Activated naive CD8-positive, alpha-beta T cell treated with anti-CD3 and anti-CD28 coated beads, Interleukin-2, amount 50 U/mL, for 24 hours (primary cell): ENCODE data around the gene TMEM179B.
"Not testable (repeated sequence)": the region's sequence is repeated elsewhere in the genome, so short reads cannot be mapped to it uniquely, and the experiment has no call there.

Source experiments
- ATAC-seq: fragments of 150-1000 bp; cut with Tn5 transposase; one replicate; pipeline ENCODE4 v1.10.0; 2021
- DNase-seq: peaks from one replicate; pipeline ENCODE4 v3.0.0; 2021
- H3K27ac Mint-ChIP-seq: one replicate; pipeline ENCODE4 v1.8.0; 2021; ENCODE audit warnings: mild to moderate bottlenecking, mixed read lengths
- H3K27me3 Mint-ChIP-seq: one replicate; pipeline ENCODE4 v1.8.0; 2021; ENCODE audit warnings: mixed read lengths
- H3K36me3 Mint-ChIP-seq: one replicate; pipeline ENCODE4 v1.8.0; 2021; ENCODE audit warnings: low read depth, mixed read lengths
- H3K4me1 Mint-ChIP-seq: one replicate; pipeline ENCODE4 v1.8.0; 2021; ENCODE audit warnings: mixed read lengths
- H3K4me3 Mint-ChIP-seq: one replicate; pipeline ENCODE4 v1.8.0; 2021; ENCODE audit warnings: mild to moderate bottlenecking, moderate library complexity, mixed read lengths
- H3K9me3 Mint-ChIP-seq: one replicate; pipeline ENCODE4 v1.8.0; 2021; ENCODE audit warnings: mixed read lengths

Gene TMEM179B

GRCh38 chr11:62804310-62805075 is 17.3 kb downstream of the TMEM179B start:
- peaks cover 42% of the 10 kb centered on the region for H3K36me3 Mint-ChIP-seq
- peak overlapping the region; percentile 93 for H3K4me3 Mint-ChIP-seq
- H3K27ac Mint-ChIP-seq: peak overlapping the region; percentile 94
- H3K4me1 Mint-ChIP-seq: peaks cover 44% of the 10 kb centered on the region
- no peaks in the 10 kb centered on the region for H3K9me3 Mint-ChIP-seq
- H3K27me3 Mint-ChIP-seq: no peaks in the 10 kb centered on the region
- peak; percentile 48 for ATAC-seq
- no peak for DNase-seq

DNA sequence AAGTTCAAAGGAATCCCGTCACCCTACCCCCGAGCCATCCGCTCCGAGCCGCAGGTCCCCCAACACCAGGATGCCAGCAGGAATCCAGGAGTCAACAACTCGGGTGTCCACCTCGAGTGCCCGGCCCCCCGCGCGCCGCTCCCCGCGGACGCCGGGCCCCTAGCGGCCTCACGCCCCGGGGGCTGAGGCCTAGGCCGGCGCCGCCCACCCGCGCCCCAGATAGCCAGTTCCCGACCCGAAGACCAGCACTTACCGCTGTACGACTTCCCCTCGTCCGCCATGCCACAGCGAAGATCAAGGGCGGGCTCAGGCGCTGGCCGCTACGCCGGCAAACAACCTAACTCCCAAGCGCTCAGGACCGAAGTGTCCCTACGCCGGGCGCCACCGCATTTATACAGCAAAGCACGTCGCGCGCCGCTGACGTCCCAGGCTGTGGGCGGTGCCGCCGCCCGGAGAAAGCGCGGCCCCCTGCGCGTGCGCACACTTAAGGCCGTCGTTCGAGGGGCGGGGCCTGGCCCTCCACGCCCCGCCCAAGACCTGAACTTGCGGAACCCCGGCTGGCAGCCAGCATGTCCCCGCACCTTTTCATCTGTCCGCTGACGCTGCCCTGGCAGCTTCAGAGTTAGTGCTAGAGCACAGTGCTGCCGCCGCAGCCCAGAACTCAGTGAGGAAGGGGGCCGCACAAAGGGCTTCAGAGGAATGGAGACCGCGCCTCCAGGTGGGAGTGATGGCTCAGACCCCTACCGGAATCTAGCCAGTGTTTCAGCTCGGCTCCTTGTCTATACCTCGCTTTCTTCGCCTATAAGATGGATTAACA is 18.1 kb downstream of the TMEM179B start, which contains the start of gene NXF1:
NXF1 (minus strand) TSS at position 365 of the 817 bp plus-strand sequence; CDS start at position 281, 84 bp downstream.
- H3K36me3 Mint-ChIP-seq: peaks cover 37% of the 10 kb centered on the region
- peak within 1 kb of the TSS; percentile 94 for H3K27ac Mint-ChIP-seq
- ATAC-seq: peak; percentile 72
- peaks cover 44% of the 10 kb centered on the region for H3K4me1 Mint-ChIP-seq
- H3K27me3 Mint-ChIP-seq: no peaks in the 10 kb centered on the region
- peak; percentile 98 for DNase-seq
- peak within 1 kb of the TSS; percentile 93 for H3K4me3 Mint-ChIP-seq
- no peaks in the 10 kb centered on the region for H3K9me3 Mint-ChIP-seq

DNA sequence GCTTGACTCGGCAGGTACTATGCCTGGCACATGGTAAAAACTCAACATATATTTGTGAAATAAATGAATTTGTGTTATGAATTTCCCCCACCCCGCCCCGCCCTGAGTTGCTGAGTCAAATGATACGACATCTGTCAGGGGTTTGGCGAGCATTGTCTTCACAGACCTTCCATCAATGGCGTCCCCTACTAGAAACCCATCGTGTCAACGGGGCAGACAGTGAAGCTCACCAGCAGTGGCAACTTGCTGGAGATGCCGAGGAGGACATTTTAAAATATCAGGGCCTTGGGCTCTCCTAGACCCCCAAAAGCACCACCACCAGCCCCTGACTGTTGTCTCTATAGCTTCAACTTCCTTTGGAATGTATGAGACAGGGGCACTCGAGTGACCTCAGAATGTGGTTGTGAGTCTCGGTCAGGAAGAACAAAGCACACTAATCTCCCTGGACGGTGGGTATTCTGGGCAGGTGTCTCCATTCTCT is 18.8 kb downstream of the TMEM179B start:
- H3K4me3 Mint-ChIP-seq: peak overlapping the region; percentile 93
- H3K36me3 Mint-ChIP-seq: peaks cover 34% of the 10 kb centered on the region
- peaks cover 44% of the 10 kb centered on the region for H3K4me1 Mint-ChIP-seq
- ATAC-seq: peak; percentile 50
- DNase-seq: peak; percentile 30
- H3K27ac Mint-ChIP-seq: peak overlapping the region; percentile 94
- no peaks in the 10 kb centered on the region for H3K9me3 Mint-ChIP-seq
- H3K27me3 Mint-ChIP-seq: no peaks in the 10 kb centered on the region

DNA sequence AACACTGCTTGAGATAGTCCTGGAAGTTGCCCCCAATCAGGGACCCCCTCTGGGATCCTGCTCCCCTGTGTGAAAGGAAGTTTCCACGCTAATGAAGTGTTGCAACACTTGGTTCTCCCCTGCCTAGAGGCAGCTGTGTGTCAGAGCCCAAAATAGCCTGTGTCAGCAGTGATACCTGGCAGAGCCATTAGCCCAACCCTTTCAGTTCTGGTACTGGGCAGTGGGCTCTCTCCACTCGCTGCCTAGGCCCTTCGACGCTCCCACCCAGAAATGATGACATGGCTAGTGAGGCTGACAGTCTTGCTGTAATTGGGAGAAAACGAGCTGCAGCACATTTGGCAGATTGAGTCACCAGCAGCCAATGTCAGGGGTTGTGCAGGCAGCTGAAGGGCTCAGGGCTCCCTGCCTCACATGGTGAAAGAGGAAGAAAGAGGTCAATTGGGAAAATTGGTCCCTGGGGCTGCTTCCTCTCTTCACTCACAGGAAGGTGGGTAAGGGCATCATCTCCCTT is 19.5 kb downstream of the TMEM179B start:
- no peak for DNase-seq
- no peaks in the 10 kb centered on the region for H3K9me3 Mint-ChIP-seq
- no peak for ATAC-seq
- peaks cover 27% of the 10 kb centered on the region for H3K36me3 Mint-ChIP-seq
- no peaks in the 10 kb centered on the region for H3K27me3 Mint-ChIP-seq
- H3K4me1 Mint-ChIP-seq: peaks cover 39% of the 10 kb centered on the region
- H3K27ac Mint-ChIP-seq: peak overlapping the region; percentile 94
- peak overlapping the region; percentile 93 for H3K4me3 Mint-ChIP-seq

- ATAC-seq: no peak
- Mint-ChIP-seq H3K4me1 (peaks cover 10% of the 10 kb centered on the region), H3K27me3 (no peaks in the 10 kb centered on the region), H3K27ac (no peak overlapping the region), H3K9me3 (no peaks in the 10 kb centered on the region), H3K36me3 (no peaks in the 10 kb centered on the region), H3K4me3 (no peak overlapping the region)
- no peak for DNase-seq
Observed at GRCh38 chr11:62810748-62811147, 23.5 kb downstream of the TMEM179B start.

DNA sequence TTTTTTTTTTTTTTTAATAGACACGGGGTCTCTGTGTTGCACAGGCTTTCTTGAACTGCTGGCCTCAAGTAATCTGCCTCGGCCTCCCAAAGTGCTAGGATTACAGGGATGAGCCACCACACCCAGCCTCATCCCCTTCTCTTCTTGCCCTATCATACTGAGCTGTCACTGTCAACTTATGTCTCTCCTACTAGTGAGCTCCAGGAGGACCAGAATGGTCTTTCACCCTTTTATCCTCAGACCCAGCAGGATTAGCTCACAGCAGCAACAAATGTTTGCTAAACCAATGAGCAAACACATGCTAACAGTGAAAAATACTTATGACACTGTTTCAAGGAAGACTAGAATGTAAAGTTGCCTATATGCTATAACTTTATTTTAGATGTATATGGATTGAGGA is 24.5 kb downstream of the TMEM179B start:
- H3K4me1 Mint-ChIP-seq: peaks cover 2% of the 10 kb centered on the region

GRCh38 chr11:62816557-62816956 is 29.4 kb downstream of the TMEM179B start:
- Mint-ChIP-seq H3K9me3 (no peaks in the 10 kb centered on the region), H3K4me3 (no peak overlapping the region), H3K36me3 (peaks cover 11% of the 10 kb centered on the region), H3K27ac (no peak overlapping the region), H3K27me3 (no peaks in the 10 kb centered on the region), H3K4me1 (no peaks in the 10 kb centered on the region)
- ATAC-seq: no peak
- DNase-seq: no peak

More for the DNA sequence above, 24.5 kb downstream of the TMEM179B start:
- no peaks in the 10 kb centered on the region for H3K36me3 Mint-ChIP-seq
- DNase-seq (no peak), ATAC-seq (no peak)
- no peaks in the 10 kb centered on the region for H3K9me3 Mint-ChIP-seq
- H3K27ac Mint-ChIP-seq: no peak overlapping the region
- no peaks in the 10 kb centered on the region for H3K27me3 Mint-ChIP-seq
- no peak overlapping the region for H3K4me3 Mint-ChIP-seq

DNA sequence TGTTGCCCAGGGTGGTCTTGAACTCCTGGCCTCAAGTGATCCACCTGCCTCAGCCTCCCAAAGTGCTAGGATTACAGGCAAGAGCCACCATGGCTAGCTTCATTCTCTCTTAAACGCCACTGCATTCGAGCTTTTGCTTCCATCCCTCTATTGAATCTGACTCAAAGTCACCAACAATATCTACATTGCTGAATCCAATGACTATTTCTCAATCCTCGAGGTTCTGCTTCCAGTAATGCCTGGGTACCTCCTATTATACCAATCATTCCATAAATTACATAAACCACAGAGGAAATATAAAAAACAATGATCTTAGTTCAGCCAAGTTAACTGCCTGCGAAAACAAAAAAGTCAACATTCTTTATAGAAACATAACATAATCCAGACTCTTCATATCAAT is 29.9 kb downstream of the TMEM179B start:
- H3K4me1 Mint-ChIP-seq: no peaks in the 10 kb centered on the region
- H3K9me3 Mint-ChIP-seq: no peaks in the 10 kb centered on the region
- no peak overlapping the region for H3K27ac Mint-ChIP-seq
- peaks cover 11% of the 10 kb centered on the region for H3K36me3 Mint-ChIP-seq
- H3K4me3 Mint-ChIP-seq: no peak overlapping the region
- ATAC-seq: no peak
- no peak for DNase-seq
- no peaks in the 10 kb centered on the region for H3K27me3 Mint-ChIP-seq

DNA sequence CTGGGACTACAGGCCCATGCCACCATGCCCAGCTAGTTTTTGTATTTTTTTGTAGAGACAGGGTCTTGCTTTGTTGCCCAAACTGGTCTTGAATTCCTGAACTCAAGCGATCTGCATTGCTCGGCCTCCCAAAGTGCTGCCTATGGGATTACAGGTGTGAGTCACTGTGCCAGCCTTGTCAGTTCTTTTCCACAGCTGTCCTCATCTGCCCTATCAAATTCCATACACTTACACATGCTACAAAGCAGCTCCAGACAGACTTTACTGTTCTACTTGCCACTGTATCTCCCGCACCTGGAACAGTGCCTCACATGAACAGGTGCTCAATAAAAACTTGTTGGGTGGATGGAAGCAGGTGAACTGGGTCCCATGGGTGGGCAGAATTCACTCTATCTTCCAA is 36.5 kb downstream of the TMEM179B start:
- no peak for ATAC-seq
- no peak for DNase-seq
- no peaks in the 10 kb centered on the region for H3K27me3 Mint-ChIP-seq
- H3K4me3 Mint-ChIP-seq: no peak overlapping the region
- H3K9me3 Mint-ChIP-seq: no peaks in the 10 kb centered on the region
- H3K4me1 Mint-ChIP-seq: no peaks in the 10 kb centered on the region
- no peak overlapping the region for H3K27ac Mint-ChIP-seq
- peaks cover 33% of the 10 kb centered on the region for H3K36me3 Mint-ChIP-seq

- not testable (repeated sequence) for DNase-seq, ATAC-seq, H3K27me3 Mint-ChIP-seq, H3K9me3 Mint-ChIP-seq, H3K27ac Mint-ChIP-seq, H3K4me3 Mint-ChIP-seq
- peaks cover 29% of the 10 kb centered on the region for H3K36me3 Mint-ChIP-seq
- peaks cover 28% of the 10 kb centered on the region for H3K4me1 Mint-ChIP-seq
Observed at GRCh38 chr11:62828130-62828529, 40.9 kb downstream of the TMEM179B start.

- no peaks in the 10 kb centered on the region for H3K9me3 Mint-ChIP-seq
- H3K27ac Mint-ChIP-seq: peak overlapping the region; percentile 99
- H3K4me3 Mint-ChIP-seq: peak overlapping the region; percentile 98
- no peak for DNase-seq
- peaks cover 36% of the 10 kb centered on the region for H3K36me3 Mint-ChIP-seq
- ATAC-seq: no peak
- no peaks in the 10 kb centered on the region for H3K27me3 Mint-ChIP-seq
- H3K4me1 Mint-ChIP-seq: peaks cover 44% of the 10 kb centered on the region
Observed at GRCh38 chr11:62830904-62831519, 43.8 kb downstream of the TMEM179B start.

DNA sequence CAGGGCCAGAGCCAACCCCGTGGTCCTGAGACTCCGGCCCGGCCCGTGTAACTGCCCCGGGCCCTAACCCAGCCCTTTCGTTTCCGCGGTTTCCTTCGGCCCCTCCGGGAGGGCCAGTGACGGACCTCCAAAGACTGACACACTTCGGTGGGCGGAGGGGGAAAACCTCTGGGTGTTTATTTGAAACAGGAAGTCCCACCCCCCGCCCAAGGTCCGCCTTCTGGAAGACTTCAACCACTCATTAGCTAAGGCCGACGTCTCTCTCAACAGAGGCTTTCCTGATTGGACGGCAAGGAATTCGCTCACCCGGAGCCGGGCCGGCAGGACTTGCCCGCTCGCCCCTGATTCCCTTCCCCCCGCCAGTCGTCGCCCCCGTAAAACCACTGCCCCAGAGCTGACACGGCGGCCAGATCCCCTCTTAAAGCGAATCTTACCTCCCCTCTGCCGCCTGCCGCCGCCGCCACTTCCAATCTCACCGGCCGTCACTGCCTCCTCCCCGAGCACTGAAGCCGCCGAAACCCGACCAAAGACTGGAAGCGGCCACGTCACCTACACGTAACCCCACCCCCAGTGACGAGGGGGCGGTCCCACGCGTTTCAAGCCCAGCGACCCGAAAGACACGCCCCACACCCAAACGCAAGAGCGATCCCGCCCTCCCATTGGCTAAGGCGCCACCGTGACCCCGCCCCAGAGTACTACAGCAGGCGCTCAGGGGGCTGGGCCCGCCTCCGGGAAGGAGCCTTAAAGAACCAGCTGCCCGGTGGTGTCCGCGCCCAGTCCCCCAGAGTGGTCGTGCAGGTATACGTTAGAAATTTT is 44.5 kb downstream of the TMEM179B start, which contains the start of gene STX5:
STX5 (minus strand) TSS at position 532 of the 816 bp plus-strand sequence. CDS start 808 bp downstream, outside the sequence.
- Mint-ChIP-seq H3K27me3 (no peaks in the 10 kb centered on the region), H3K4me1 (peaks cover 47% of the 10 kb centered on the region), H3K9me3 (no peaks in the 10 kb centered on the region), H3K36me3 (peaks cover 41% of the 10 kb centered on the region), H3K27ac (peak within 1 kb of the TSS; percentile 99), H3K4me3 (peak within 1 kb of the TSS; percentile 98)
- peak; percentile 100 for DNase-seq
- peak; percentile 91 for ATAC-seq

DNA sequence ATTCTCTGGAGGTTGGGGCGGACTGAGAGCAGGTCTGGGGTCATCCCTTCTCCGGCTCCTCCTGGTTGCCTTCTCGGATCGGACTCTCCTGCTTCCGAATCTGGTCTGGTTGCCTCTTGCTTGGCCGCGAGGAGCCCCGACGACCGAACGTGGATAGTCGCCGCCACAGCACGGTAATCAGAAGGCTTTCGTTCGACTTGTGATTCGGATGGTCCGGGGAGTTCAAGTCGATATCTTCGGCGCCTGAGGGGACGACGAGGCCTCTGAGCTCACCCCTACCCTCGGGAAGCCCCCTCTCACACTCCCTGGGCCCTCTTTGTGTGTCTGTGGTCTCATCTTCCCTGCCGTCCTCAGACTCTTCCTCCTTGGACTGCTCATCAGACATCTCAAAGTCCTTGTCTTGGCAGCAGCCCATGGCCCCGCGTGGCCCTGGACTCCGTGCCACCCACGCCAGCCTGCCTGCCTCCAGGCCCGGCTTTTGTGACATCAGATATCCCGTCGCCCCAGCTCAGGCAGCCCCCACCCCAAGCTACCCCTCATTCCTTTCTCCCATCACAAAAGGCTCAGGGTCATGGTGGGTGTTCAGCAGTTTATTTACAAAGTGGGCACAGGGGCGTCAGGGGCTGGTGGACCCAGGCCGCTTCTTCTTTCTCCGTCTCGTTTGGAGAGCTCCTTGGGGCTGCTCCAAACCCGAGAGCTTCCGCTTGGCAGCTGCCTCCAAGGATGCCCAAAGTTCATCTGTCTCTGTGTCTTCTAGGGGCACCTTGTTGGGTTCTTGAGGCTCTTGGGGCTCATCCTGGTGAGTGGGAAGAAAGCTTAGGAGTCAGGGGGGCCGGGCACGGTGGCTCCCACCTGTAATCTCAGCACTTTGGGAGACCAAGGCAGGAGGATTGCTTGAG is 45.4 kb downstream of the TMEM179B start, which contains the start of gene TEX54:
TEX54 (minus strand) TSS at position 506 of the 899 bp plus-strand sequence.
- Mint-ChIP-seq H3K4me3 (peak within 1 kb of the TSS; percentile 98), H3K4me1 (peaks cover 54% of the 10 kb centered on the region), H3K36me3 (peaks cover 40% of the 10 kb centered on the region), H3K27ac (peak within 1 kb of the TSS; percentile 99), H3K27me3 (no peaks in the 10 kb centered on the region), H3K9me3 (no peaks in the 10 kb centered on the region)
- peak; percentile 0 for ATAC-seq
- DNase-seq: no peak
